Measurements from ENCODE around the gene CEP131. TPM values are rescaled to one million over a fixed set of nuclear protein-coding genes. Genes with fewer than 3 reads are reported as not detected.
A peak's percentile ranks its signal among the peaks of the same experiment; 100 is the strongest.

Gene CEP131
- total and polyA plus RNA-seq, 7 experiments from 2014 or later, result 2.7 to 13.0 (median 9.7) TPM

DNA sequence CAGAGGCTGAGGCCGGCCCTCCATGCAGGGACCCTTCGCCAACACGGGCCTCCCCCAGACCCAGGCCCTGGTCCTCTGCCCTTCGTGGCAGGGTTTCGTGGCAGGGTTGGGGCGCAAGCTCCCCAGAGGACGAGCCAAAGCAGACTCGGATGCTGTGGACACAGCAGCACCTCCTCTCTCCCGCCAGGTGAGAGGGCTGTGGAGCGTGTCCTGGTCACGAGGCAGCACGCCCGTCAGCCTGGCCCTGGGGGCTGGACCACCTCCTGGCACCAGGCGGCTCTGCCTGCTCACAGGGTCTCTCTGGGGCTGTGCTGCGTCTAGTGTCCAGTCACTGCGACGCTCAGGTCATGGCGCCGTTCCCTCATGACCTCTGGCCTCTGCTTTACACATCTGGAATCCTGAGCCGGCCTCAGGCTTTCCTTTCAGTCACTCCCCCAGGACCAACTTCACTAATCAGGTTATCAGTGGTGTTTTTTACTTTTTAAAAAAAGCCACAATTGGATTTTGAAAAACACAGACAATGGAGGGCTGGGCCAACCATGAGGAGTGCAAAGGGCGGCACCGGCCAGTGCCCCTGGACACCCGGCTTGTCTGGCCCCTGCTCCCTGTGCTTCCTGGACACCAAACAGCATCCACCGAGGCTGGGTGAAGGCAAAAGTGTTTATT lies 21.7 kb upstream of the CEP131 start:
- POLR2A ChIA-PET, result no interaction called here
- H3K4me3 Mint-ChIP-seq, result no peak overlapping the region
- Histone ChIP-seq H3K27me3 (ENCODE audit: control insufficient read depth in 2 of 2, insufficient read depth in 2 of 2, low read length in 2 of 2) (no peaks in the 10 kb centered on the region), H3K4me1 (ENCODE audit: control insufficient read depth in 2 of 2, insufficient read depth in 2 of 2, low read length in 2 of 2) (peaks cover 9 to 12% of the 10 kb centered on the region in 2 donors), H3K9me3 (ENCODE audit: control insufficient read depth in 2 of 3, low read length in 3 of 3) (no peaks in the 10 kb centered on the region), H3K27ac (ENCODE audit: low read depth, low read length) (no peak overlapping the region), H3K4me3 (ENCODE audit: low read length) (no peak overlapping the region), H3K36me3 (ENCODE audit: control insufficient read depth in 2 of 3, insufficient read depth in 3 of 3, low read length in 3 of 3) (peaks cover 0 to 15% (median 0%) of the 10 kb centered on the region in 3 experiments)
- CTCF ChIA-PET, result no interaction called here
- DNase-seq, result peak in 1 of 9 donors; percentile 3
- no peaks in the 10 kb centered on the region for H3K9me3 Mint-ChIP-seq
- H3K27ac Mint-ChIP-seq, result no peak overlapping the region
- no peak for ATAC-seq
- intact Hi-C loops (cut with micrococcal nuclease), result no loop called here
- peaks cover 0 to 7% (median 0%) of the 10 kb centered on the region in 5 donors for H3K36me3 Mint-ChIP-seq
- no peaks in the 10 kb centered on the region for H3K27me3 Mint-ChIP-seq
- peaks cover 0 to 22% (median 17%) of the 10 kb centered on the region in 7 donors for H3K4me1 Mint-ChIP-seq

DNA sequence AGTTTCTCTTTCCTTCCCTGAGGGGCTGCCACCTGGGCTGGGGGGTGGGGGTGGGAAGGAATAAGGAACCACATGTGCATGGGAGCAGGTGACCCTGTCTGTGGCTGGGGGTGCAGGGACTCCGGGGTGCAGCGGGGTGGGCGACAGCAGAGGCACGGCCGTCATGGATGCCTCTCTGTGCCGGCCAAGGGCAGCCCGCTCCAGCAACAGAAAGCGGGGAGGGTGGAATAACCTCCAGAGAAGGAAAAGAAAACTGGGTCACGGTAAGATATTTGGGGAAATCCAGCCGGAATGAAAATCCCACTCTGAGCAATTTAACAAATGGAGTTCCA lies 20.5 kb upstream of the CEP131 start:
- DNase-seq (no peak), ATAC-seq (no peak)
- Mint-ChIP-seq H3K9me3 (no peaks in the 10 kb centered on the region), H3K27me3 (no peaks in the 10 kb centered on the region), H3K4me3 (no peak overlapping the region), H3K4me1 (peaks cover 0 to 23% (median 17%) of the 10 kb centered on the region in 7 donors), H3K27ac (no peak overlapping the region), H3K36me3 (peaks cover 0 to 6% (median 0%) of the 10 kb centered on the region in 5 donors)
- Histone ChIP-seq H3K9me3 (ENCODE audit: control insufficient read depth in 2 of 3, low read length in 3 of 3) (no peaks in the 10 kb centered on the region), H3K36me3 (ENCODE audit: control insufficient read depth in 2 of 3, insufficient read depth in 3 of 3, low read length in 3 of 3) (peaks cover 0 to 16% (median 0%) of the 10 kb centered on the region in 3 experiments), H3K27me3 (ENCODE audit: control insufficient read depth in 2 of 2, insufficient read depth in 2 of 2, low read length in 2 of 2) (no peaks in the 10 kb centered on the region), H3K27ac (ENCODE audit: low read depth, low read length) (no peak overlapping the region), H3K4me3 (ENCODE audit: low read length) (no peak overlapping the region), H3K4me1 (ENCODE audit: control insufficient read depth in 2 of 2, insufficient read depth in 2 of 2, low read length in 2 of 2) (peaks cover 9 to 12% of the 10 kb centered on the region in 2 donors)
- ChIA-PET POLR2A (no interaction called here), CTCF (no interaction called here)
- intact Hi-C loops (cut with micrococcal nuclease), result no loop called here

- intact Hi-C loops (cut with micrococcal nuclease), result no loop called here
- DNase-seq, result no peak
- Mint-ChIP-seq H3K4me1 (peaks cover 3 to 27% (median 22%) of the 10 kb centered on the region in 7 donors), H3K27me3 (no peaks in the 10 kb centered on the region), H3K4me3 (peak overlapping the region in 1 of 10 donors; percentile 5), H3K36me3 (peaks cover 0 to 6% (median 0%) of the 10 kb centered on the region in 5 donors), H3K9me3 (no peaks in the 10 kb centered on the region), H3K27ac (peak overlapping the region in 3 of 9 donors; percentile 55 to 65 (median 62))
- H3K36me3 ChIP-seq (ENCODE audit: control insufficient read depth in 2 of 3, insufficient read depth in 3 of 3, low read length in 3 of 3), result peaks cover 0 to 16% (median 0%) of the 10 kb centered on the region in 3 experiments
- H3K4me1 ChIP-seq (ENCODE audit: control insufficient read depth in 2 of 2, insufficient read depth in 2 of 2, low read length in 2 of 2), result peaks cover 16 to 18% of the 10 kb centered on the region in 2 donors
- no peaks in the 10 kb centered on the region for H3K9me3 ChIP-seq (ENCODE audit: control insufficient read depth in 2 of 3, low read length in 3 of 3)
- no peak for ATAC-seq
- H3K27ac ChIP-seq (ENCODE audit: low read depth, low read length), result no peak overlapping the region
- no peaks in the 10 kb centered on the region for H3K27me3 ChIP-seq (ENCODE audit: control insufficient read depth in 2 of 2, insufficient read depth in 2 of 2, low read length in 2 of 2)
- no peak overlapping the region for H3K4me3 ChIP-seq (ENCODE audit: low read length)
- ChIA-PET POLR2A (no interaction called here), CTCF (interaction anchor here (0.8 kb wide), 1 partner anchor 100 kb away, joined by 3 read pairs; no protein-coding TSS in a partner anchor)
Observed at GRCh38 chr17:81242421-81243332, 19.9 kb upstream of the CEP131 start.

DNA sequence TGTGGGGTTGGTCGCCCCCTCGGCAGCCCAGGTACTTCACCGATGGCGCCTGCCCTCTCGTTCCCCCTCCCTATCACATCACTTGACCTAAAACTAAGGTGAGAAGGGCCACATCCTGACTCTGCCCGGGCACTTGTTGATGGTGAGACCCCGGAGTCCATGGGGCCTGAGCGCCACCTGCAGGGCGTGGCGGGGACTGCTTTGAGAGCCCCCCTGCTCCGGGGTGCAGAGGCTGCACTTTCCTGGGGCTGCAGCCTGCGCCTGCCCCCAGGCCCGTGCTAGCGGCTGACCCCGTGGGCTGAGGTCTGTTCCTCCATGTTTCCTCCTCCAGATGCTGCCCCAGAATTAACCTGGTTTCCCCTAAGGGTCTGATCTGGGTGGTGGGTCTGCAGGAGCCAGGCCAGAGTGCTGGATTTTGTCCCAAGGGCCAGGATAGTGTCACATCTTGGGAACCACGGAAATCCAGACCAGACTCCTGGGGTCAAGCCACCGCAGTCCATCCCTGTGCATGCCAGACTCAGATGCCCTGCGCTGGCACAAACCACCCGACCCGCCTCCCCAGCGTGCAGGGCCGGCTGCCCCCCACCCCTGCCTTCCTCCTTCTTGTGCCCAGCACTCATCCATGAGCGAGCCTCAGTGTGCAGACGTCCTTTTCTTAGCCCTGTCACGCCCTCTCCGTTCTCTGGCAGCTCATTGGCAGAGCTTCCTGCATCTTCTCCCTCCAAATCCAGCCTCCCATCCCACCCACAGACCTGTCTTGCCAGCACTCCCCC lies 19.1 kb upstream of the CEP131 start:
- no peak for ATAC-seq
- H3K36me3 ChIP-seq (ENCODE audit: control insufficient read depth in 2 of 3, insufficient read depth in 3 of 3, low read length in 3 of 3), result peaks cover 0 to 16% (median 0%) of the 10 kb centered on the region in 3 experiments
- H3K4me1 ChIP-seq (ENCODE audit: control insufficient read depth in 2 of 2, insufficient read depth in 2 of 2, low read length in 2 of 2), result peaks cover 22 to 24% of the 10 kb centered on the region in 2 donors
- no peaks in the 10 kb centered on the region for H3K27me3 ChIP-seq (ENCODE audit: control insufficient read depth in 2 of 2, insufficient read depth in 2 of 2, low read length in 2 of 2)
- CTCF ChIA-PET, result no interaction called here
- H3K9me3 ChIP-seq (ENCODE audit: control insufficient read depth in 2 of 3, low read length in 3 of 3), result no peaks in the 10 kb centered on the region
- POLR2A ChIA-PET, result no interaction called here
- peak; percentile 31 to 73 (median 57) for DNase-seq
- Mint-ChIP-seq H3K9me3 (no peaks in the 10 kb centered on the region), H3K36me3 (peaks cover 0 to 6% (median 0%) of the 10 kb centered on the region in 5 donors), H3K27me3 (no peaks in the 10 kb centered on the region), H3K4me1 (peaks cover 10 to 34% (median 30%) of the 10 kb centered on the region in 7 donors), H3K27ac (peak overlapping the region in 3 of 9 donors; percentile 55 to 65 (median 62)), H3K4me3 (peak overlapping the region in 5 of 10 donors; percentile 35 to 89 (median 54))
- H3K27ac ChIP-seq (ENCODE audit: low read depth, low read length), result no peak overlapping the region
- H3K4me3 ChIP-seq (ENCODE audit: low read length), result no peak overlapping the region
- intact Hi-C loops (cut with micrococcal nuclease), result loop anchor here in 1 of 2 donors (1.0 kb wide), 2 partner anchors 100 to 141 kb away; no protein-coding TSS in a partner anchor

DNA sequence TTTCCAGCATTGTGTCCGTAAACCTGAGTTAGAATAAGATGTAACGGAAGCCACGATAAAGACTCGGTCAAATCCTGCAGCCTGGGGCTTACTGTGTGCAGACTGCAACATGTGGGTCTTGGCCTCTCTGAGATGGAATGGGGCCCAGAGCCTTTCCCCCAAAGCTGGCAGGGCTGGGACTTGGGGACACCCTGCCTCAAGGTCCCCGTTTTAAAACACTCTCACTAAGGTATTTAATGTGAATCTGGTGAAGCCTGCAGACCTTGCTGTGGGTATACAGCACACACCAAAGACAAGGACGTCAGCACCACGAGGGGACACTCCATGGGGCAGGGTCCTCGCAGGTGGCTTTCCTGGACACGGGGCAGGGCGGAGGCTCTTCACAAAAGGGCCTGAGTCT lies 18.4 kb upstream of the CEP131 start:
- no peaks in the 10 kb centered on the region for H3K9me3 ChIP-seq (ENCODE audit: control insufficient read depth in 2 of 3, low read length in 3 of 3)
- Mint-ChIP-seq H3K9me3 (no peaks in the 10 kb centered on the region), H3K27ac (peak overlapping the region in 4 of 9 donors; percentile 36 to 90 (median 66)), H3K36me3 (peaks cover 0 to 6% (median 0%) of the 10 kb centered on the region in 5 donors), H3K27me3 (no peaks in the 10 kb centered on the region), H3K4me1 (peaks cover 10 to 38% (median 30%) of the 10 kb centered on the region in 7 donors), H3K4me3 (peak overlapping the region in 8 of 10 donors; percentile 30 to 95 (median 92))
- ATAC-seq (no peak), DNase-seq (no peak)
- intact Hi-C loops (cut with micrococcal nuclease), result loop anchor here in 1 of 2 donors (1.0 kb wide), 2 partner anchors 99 to 140 kb away; no protein-coding TSS in a partner anchor
- no peaks in the 10 kb centered on the region for H3K27me3 ChIP-seq (ENCODE audit: control insufficient read depth in 2 of 2, insufficient read depth in 2 of 2, low read length in 2 of 2)
- peaks cover 0 to 12% (median 0%) of the 10 kb centered on the region in 3 experiments for H3K36me3 ChIP-seq (ENCODE audit: control insufficient read depth in 2 of 3, insufficient read depth in 3 of 3, low read length in 3 of 3)
- ChIA-PET POLR2A (no interaction called here), CTCF (interaction anchor here (1.3 kb wide), 1 partner anchor 97 kb away, joined by 7 read pairs; no protein-coding TSS in a partner anchor)
- peaks cover 22 to 24% of the 10 kb centered on the region in 2 donors for H3K4me1 ChIP-seq (ENCODE audit: control insufficient read depth in 2 of 2, insufficient read depth in 2 of 2, low read length in 2 of 2)
- H3K27ac ChIP-seq (ENCODE audit: low read depth, low read length), result no peak overlapping the region
- no peak overlapping the region for H3K4me3 ChIP-seq (ENCODE audit: low read length)

DNA sequence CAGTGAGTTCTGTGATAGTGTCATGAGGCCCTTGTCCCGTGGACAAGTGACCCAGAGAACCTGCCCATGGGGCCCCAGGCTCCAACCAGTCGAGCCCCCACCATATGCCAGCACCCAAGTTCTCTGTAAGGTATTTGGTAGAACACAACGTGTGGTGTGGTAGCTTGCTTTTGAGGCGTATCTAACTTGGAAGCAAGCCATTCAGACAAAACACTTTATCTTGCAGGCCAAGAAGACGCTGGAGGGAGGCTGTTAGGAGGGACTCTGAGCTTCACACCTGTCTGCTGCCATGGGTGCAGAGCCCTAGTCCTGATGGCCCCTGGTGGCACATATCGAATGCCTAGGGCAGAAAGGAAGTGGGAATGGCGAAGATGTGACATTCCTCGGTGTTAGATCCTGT lies 18.0 kb upstream of the CEP131 start:
- ChIA-PET CTCF (interaction anchor here (0.6 to 1.3 kb wide), 3 partner anchors 95 to 217 kb away, joined by 3 to 7 read pairs (median 4); no protein-coding TSS in a partner anchor), POLR2A (no interaction called here)
- H3K4me3 ChIP-seq (ENCODE audit: low read length), result no peak overlapping the region
- Mint-ChIP-seq H3K27ac (peak overlapping the region in 5 of 9 donors; percentile 36 to 90 (median 52)), H3K4me1 (peaks cover 10 to 41% (median 31%) of the 10 kb centered on the region in 7 donors), H3K36me3 (peaks cover 0 to 6% (median 0%) of the 10 kb centered on the region in 5 donors), H3K9me3 (no peaks in the 10 kb centered on the region), H3K27me3 (no peaks in the 10 kb centered on the region), H3K4me3 (peak overlapping the region; percentile 30 to 95 (median 92))
- H3K36me3 ChIP-seq (ENCODE audit: control insufficient read depth in 2 of 3, insufficient read depth in 3 of 3, low read length in 3 of 3), result peaks cover 0 to 16% (median 0%) of the 10 kb centered on the region in 3 experiments
- ATAC-seq (no peak), DNase-seq (no peak)
- no peaks in the 10 kb centered on the region for H3K9me3 ChIP-seq (ENCODE audit: control insufficient read depth in 2 of 3, low read length in 3 of 3)
- H3K4me1 ChIP-seq (ENCODE audit: control insufficient read depth in 2 of 2, insufficient read depth in 2 of 2, low read length in 2 of 2), result peaks cover 22 to 24% of the 10 kb centered on the region in 2 donors
- intact Hi-C loops (cut with micrococcal nuclease), result loop anchor here in 1 of 2 donors (1.0 kb wide), 2 partner anchors 98 to 139 kb away; no protein-coding TSS in a partner anchor
- H3K27ac ChIP-seq (ENCODE audit: low read depth, low read length), result no peak overlapping the region
- H3K27me3 ChIP-seq (ENCODE audit: control insufficient read depth in 2 of 2, insufficient read depth in 2 of 2, low read length in 2 of 2), result no peaks in the 10 kb centered on the region
